NCI-H345 treated with DMSO at 0.1 percent for 48 hours (cell line): ENCODE results near the gene COL6A3.

ENCODE experiments used
- DNase-seq: peaks from one replicate; lab custom pipeline; 2025; ENCODE audit not compliant: unreplicated experiment; lab: John Stamatoyannopoulos, UW

COL6A3 gene

DNA sequence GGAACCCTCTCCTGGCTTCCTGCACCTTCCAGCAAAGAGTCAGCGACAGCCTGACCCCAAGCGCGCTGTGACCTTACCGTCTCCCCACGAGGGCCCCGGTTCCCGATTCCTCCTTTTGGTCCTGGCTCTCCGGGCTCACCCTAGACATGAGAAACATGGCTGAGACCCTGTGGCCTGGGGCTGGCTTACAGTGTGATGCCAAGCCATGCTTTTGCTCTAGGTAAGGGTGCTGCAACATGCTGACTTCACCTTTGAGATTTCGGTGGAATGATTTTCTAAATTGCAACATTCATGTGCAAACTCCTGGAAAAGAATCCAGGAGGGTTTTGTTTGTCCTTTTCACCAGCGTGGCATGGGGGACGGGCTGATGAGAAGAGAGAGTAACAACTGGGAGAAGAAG, 63.9 kb downstream of the COL6A3 start:
- no peak for DNase-seq

- no peak for DNase-seq
Observed at GRCh38 chr2:237348281-237348865, 65.6 kb downstream of the COL6A3 start.

GRCh38 chr2:237345891-237346640, 67.9 kb downstream of the COL6A3 start:
- DNase-seq = no peak

DNA sequence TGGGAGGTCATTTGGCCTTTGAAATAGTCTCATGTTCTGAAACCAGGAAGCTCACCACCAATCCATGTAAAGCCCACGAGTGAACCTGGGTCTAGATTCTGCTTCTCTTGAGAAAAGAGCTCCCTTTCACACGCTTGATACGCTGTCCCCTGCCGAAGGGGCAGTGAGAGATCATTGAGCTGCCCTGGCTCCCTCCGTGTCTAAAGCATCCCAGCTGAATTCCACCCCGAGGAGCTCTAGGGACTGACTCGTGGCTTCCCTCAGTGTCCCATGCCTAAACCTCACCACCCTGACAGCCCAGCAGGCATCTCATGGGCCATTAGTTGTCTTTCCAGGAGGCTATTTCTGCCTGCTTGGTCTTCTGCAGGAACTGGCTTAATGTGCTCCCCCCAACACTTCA, 68.6 kb downstream of the COL6A3 start:
- no peak for DNase-seq

DNA sequence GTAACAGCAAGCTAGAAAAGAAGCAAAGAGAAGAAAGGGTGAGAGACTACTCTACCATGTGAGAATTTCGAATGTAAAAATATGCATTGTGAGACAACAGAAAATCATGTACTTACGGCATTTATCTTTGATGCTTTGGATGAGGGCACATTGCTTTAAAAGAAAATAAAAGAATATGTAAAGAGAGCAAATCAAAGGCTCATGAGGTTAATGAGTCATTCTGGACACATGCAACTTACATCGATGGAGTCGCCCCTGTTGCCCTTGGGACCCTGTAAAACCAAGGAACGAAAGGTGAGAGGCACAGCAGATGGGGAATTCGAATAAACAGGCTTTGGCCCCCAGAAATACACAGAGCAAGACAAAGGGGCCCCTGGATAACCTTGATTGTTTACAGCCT, 69.0 kb downstream of the COL6A3 start:
- DNase-seq = no peak

DNA sequence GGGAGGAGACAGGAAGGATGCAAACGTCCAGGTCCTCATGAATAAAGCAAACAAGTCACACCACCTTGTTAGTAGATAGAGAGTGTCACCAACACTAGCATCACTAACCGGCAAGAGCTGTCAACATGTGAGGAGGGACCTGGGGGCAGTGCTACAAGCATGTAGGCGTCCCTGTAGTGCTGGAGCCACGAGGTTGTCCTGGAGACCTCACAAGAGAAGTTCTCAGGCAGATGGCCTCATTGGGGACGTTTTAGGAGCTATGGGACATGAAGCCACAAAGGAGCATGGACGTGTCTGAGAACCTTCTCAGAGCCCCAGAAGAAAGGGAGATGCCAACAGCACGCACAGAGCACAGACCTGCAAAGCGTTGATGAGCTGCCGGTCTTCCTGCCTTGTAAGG, 70.0 kb downstream of the COL6A3 start:
- DNase-seq = no peak

DNA sequence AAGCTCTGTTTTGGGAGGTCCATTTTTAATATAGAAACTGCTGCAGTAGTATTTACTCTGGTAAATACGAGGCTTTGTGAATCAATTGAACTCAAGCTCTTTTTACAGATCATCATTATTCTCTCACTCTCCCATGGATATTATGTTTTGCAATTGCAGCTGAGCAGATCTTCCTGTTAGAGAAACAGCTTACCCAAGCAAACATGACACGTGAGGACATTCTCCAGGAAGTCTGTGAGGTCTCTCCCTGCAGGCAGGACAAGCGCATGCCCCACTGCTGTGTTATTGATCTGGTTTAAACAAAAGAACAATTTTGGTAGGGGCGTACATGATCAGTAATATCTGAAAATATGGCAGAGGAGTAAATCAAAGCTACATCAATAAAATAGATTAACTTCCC, 72.1 kb downstream of the COL6A3 start:
- no peak for DNase-seq

DNA sequence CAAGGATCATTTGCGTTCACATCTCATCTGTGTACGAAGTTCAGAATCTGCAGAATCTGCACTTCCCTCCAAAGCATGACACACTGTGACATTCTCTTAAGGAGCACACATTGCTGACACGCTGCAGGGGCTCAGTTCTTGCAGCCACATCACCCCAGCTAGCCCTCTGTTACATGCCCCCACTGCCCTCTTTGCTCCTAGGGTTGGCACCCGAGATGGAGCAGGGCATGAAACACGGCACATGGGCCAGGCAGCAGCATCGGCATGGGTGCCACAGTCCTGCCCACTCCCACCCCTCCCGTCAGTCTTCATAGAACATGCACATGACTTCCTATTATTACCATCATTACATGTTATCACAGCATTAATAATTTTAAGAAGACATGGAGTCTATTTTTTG, 76.4 kb downstream of the COL6A3 start:
- no peak for DNase-seq

- DNase-seq = no peak
Observed at GRCh38 chr2:237336131-237336530, 77.8 kb downstream of the COL6A3 start.

DNA sequence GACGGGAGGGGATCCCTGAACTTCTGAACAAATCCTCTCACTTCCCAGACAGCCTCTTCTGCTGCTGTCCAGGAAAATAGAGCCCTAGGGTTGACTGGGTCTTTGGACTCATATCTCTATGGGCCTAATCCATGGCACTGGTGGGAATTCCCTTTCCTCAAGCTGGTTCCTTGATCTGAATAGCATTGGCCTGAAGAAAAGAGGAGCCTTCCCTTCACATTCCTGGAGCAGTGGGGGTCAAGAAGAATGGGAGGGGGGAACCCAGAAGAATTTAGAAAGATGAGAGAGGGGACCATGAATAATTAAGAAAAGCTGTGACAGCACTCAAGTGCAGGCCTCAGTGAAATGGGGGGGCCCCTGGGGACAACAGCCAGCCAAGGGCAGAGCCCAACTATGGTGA, 80.2 kb downstream of the COL6A3 start:
- DNase-seq = no peak

- no peak for DNase-seq
Observed at GRCh38 chr2:237330541-237330940, 83.4 kb downstream of the COL6A3 start.

GRCh38 chr2:237327175-237327950, 86.6 kb downstream of the COL6A3 start:
- no peak for DNase-seq

DNA sequence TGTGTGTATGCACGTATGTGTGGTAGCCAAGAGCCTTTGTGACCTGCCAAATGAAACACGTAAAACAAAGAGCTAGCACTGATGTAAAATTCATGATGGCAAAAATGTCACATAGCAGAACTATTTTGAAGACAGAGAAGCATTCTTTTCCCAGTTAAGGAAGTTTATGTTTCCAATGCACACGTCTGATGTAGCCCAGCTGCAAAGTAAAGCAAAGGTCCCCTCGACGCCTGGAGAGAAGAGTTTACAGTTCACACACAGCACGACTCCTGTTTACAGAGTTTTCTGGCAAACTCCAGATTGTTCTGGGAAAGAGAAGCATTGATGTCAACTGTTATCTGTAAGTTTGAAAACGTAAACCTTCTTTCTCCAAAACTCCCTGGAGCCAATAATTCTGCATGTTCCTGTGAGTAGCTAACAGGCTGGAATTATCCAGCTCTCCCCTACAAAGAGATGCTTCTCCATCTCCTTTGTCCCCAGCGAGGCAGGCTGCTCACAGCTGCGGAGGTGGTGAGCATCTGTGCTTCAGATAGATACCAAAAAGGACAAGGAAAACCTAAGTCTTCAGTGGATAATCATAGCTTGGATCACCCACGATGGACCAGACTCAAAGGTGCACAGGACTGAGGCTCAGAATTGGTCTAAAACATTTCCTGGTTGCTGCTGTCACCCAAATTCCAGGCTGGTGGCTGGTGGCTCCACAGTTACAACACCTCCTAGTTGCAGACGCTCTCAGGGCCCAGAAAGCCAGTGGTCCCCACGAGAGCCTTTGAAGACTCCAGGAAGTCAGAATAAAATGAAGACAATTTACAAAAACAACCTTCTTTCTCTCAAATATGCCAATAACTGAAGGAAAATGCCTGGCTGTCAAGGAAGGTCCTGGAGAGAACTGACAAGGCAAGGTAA, 87.4 kb downstream of the COL6A3 start:
- no peak for DNase-seq

DNA sequence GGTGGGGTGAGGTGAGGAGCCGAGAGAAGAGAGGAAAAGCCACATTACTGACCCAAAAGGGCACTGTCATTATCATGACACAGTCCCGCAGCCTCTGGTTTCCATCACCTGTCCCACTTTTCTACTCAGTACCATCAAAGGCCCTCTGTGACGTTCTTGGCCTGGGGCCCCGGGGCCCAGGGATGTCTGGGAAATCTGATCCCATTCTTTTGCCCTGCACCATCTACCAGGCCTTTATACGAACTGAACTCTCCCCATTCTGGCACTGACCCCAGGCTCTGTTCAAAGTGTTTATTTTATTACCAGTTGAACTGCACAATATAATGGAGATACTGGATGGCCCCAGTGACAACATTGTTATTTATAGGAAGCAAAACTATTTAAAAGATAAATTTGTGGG, 89.1 kb downstream of the COL6A3 start:
- DNase-seq = no peak

DNA sequence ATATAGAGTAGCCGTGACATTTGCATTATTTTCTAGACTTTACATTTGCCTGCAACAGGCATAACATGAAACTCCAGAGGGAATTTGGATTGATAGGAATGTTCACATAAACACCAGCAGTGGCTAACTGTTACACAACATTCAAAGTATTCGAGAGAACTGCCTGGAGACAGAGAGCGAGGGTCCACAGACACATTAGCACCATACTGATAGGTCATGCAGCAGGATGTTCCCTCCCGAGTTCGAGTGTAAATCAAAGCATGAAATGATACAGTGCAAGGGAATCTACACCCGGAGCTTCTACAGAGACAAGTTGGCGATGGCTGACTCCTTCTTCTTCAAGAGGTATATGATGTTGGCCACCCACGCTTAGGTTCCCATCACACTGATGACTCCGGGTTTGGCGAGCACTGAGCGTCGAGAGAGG, 89.5 kb downstream of the COL6A3 start:
- no peak for DNase-seq

GRCh38 chr2:237323656-237324055, 90.3 kb downstream of the COL6A3 start:
- no peak for DNase-seq

DNA sequence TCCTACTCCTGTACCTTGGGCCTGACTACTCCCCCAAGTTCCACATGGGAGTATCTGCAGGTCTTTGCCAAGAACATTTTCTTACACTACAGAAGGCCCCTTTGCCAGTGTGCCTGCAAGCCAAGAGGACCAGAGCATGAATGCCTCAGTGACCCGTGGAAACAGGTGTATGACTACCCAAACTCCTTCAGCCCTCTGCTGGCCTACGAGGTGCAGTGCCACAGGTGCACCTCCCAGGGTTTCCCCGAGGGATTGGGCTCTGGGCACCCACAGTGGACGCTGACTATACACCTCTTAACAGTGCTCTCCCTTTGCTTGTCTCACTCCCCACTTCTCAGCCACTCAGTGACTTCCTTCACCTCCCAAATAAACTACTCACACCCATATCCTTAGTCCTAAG, 91.4 kb downstream of the COL6A3 start:
- DNase-seq = no peak

DNA sequence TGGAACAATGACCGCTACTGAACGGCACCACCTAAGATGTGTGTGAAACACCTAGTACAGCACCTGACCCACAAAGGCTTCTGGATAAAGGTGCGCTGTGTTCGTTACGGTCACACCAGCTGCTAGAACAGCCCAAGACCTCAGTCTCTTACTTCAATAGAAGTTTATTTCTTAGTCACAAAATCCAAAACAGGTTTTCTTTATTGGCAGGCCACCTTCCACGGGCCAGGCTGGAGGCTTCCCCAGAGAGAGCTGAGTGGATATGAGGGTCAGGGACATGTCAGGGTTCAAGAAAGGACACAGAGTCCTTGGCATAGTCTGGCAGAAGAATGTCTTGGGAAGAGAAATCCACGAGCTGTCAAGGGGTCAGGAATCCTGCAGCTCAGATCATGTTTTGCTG, 92.2 kb downstream of the COL6A3 start:
- DNase-seq = no peak

DNA sequence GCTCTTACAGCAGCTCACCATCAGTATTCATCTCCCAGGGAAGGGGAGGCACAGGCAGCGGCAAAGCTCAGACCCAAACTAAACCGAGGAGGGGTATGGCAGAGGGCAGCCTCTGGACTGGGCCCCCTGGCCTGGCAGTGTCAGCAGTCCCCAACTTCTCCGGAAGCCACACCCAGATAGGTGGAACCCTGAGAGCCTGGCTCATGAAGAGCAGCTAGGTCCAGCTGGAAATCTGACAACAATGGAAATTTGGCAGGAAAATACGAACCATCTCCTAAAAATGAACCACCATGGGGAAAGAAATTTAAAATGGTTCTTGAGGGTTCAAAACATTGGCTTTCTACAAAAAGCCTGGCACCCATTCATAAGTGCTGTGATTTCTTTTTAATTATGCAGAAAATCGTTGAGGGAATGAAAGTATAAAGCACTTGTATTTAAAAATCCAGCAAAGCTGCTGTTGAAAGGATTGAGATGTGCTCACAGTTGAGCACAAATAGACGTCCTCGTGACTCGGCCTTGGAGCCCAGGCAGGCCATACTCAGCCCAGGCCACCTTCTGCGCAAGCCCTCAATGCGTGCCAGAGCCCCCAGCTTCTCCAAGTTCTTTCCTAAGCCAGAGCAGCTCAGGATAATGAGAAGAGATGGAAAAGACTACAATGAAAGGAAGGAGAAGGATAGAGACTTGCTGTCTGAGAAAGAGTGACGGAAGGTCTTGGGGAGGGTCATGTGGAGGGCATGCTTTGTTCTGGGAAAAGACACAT, 93.0 kb downstream of the COL6A3 start:
- no peak for DNase-seq

GRCh38 chr2:237319887-237320286, 94.1 kb downstream of the COL6A3 start:
- no peak for DNase-seq
